GM18951 (cell line): Measurements from ENCODE around the gene APOA1.
"Not testable (repeated sequence)": the region's sequence is repeated elsewhere in the genome, so short reads cannot be mapped to it uniquely, and the experiment has no call there.

ENCODE experiments used
- POLR2A ChIP-seq: IDR thresholded peaks from 4 replicates; pipeline ENCODE4 v1.6.1; 2011; ENCODE audit warnings: mild to moderate bottlenecking; ENCODE audit not compliant: insufficient read length, insufficient read depth; ENCODE audit errors: extremely low read depth
- in situ Hi-C: fragments of 300-500 bp; cut with MboI; formaldehyde crosslinking; loops from one replicate; pipeline ENCODE4 v1.12.0; 2022; ENCODE audit warnings: low sequenced_read_pairs, mixed read lengths, inconsistent platforms; ENCODE audit not compliant: unreplicated experiment

Gene APOA1

DNA sequence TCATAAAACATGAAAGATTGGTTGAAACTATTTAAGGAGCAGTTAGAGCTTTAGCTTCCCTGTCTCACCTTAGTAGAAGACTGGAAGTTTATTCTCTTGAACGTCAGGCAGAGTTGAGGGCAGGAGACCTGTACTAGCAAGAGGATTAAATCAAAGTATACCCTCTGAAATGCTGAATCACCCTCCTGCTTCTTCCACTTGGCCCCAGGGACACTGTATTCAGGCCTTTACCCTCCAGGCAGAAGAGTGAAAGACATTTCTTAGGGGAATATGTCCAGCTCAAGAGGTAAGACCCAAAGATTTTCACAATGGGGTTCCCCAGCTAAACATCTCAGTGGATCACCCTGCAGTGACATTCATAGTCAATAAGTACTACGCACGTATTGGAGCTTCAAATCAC, 26.2 kb downstream of the APOA1 start:
- in situ Hi-C loops, result no loop called here
- no peak for TF ChIP-seq POLR2A

DNA sequence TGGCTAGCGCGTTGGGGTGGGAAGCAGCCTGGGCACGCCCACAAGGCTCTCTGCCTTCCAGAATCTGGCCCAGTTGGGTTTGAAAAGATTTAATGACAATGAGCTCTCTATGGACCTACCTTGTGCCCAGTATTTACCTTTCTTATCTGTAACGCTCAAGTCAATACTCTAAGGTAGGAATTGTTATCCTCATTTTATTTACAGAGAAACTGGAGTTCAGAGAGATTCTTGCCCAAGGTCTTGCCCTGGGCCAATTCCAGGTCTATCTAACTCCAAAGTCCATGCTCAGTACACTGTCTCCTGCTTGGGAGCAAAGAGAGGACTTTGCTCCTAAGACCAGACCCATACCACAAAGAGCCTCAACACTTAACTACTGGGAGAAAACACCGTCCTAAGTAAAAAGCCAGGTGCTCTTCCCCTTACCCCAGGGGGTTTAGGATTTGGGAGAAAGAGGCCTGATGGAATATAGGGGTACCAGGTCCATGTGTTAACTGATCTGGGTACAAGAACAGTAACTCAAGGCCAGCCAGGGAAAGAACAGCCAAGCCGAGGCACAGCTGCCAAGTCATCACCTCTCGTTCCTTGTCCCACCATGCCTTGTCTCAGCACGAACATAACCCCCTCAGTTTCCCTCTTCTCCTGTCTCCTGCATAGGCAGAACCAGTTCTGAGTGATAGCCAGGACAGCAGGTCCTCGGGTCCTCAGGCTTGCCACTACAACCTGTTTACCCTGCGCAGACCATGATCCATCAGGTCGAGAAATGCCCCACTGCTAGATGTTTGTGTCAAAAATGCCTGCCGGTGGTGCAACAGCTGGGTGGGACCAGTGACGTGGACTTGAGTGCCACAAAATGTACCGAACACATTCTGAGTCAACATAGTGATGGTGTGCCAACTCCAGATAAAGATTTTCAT, 28.9 kb downstream of the APOA1 start:
- in situ Hi-C loops, result no loop called here
- no peak for TF ChIP-seq POLR2A

DNA sequence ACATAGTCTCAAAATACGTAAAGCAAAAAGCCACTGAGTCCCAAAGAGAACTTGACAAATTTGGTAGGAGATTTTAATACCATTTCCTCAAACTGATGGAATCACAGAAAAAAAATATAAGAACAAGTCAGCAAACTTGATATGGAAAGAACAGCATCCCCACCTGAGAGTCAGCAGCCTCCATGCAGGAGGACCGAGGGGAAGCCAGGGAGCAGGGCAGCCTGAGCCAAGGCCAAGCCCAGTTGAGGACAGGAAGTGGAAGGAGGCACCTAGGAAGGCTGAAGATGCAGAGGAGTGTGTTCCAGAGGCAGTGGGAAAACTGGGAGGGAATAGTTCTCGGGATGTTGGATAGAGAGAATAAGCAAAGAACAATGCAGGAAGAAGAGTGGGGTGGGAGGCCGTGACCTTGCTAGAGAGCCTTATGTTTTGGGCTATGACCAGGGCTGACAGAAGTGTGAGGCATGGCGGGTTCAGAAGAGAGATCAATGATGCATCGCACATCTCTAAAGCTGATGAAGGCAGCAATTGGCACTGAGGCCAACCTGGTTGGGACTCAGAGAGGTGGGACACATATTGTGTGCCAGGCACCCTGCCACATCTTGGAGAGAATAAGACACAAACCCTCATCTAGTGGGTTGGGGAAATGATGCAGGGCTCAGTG, 29.7 kb downstream of the APOA1 start:
- TF ChIP-seq POLR2A, result no peak

DNA sequence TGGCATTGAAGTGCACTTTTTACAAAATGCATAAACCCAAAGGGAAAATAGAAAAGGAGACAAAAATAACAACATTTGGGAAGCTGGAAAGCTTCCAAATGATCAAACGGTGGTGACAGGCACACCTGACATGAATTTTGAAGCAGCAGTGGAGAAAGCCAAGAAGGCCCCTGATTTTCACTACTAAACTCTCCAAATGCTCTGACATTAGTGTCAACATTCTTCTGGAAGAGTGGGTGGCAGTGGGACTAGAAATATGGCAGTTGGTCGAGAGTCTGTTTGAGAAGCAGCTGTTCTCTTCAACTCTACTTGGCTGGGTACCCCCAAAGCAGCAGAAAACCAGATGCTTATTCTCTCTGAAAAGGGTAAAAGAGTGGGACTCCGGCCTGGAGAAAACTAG, 33.4 kb downstream of the APOA1 start:
- no peak for TF ChIP-seq POLR2A
- in situ Hi-C loops, result no loop called here

More for the DNA sequence above, 29.7 kb downstream of the APOA1 start:
- in situ Hi-C loops, result no loop called here

DNA sequence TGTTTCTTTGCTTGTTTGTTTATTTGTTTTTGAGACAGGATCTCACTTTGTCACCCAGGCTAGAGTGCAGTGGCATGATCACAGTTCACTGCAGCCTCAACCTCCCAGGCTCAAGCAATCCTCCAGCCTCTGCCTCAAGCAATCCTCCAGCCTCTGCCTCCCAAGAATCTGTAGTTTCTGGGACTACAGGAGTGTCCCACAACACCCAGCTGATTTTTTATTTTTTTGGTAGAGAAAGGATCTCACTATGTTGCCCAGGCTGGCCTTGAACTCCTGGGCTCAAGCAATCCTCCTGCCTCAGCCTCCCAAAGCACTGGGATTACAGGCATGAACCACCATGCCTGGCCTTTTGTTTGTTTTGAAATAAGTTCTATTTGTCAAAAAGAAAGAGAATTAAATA, 35.8 kb downstream of the APOA1 start:
- in situ Hi-C loops, result not testable (repeated sequence)

DNA sequence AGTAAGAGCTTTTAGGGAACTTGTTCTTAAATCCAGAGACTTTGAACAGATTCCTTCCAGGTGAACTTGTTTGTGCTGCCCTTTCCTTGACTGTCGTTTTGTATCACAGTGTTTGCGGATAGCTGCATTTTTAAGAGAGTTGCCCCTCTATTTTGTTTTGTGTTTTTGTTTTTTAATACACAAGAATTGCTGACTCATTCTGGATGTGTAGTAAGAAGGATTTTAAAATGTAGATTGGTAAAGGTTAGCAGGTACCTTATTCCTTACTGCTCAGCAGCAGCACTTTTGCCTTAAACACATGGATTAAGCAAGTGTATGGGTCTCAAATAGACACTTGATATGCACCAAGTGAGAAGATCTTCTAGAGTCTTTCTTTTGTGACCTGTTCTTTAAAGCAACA, 36.8 kb downstream of the APOA1 start:
- in situ Hi-C loops, result no loop called here
- no peak for TF ChIP-seq POLR2A

DNA sequence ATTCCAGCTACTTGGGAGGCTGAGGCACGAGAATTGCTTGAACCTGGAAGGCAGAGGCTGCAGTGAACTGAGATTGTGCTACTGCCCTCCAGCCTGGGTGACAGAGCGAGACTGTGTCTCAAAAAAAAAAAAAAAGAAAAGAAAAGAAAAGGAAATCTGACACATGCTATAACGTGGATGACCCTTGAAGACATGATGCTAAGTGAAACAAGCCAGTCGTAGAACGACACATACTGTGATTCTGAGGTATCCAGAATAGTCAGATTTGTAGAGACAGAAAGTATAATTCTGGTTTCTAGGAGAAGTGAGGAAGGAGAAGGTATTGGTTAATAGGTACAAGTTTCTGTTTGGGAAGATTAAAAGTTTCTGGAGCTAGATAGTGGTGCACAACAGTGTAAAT, 39.1 kb downstream of the APOA1 start:
- in situ Hi-C loops, result no loop called here

DNA sequence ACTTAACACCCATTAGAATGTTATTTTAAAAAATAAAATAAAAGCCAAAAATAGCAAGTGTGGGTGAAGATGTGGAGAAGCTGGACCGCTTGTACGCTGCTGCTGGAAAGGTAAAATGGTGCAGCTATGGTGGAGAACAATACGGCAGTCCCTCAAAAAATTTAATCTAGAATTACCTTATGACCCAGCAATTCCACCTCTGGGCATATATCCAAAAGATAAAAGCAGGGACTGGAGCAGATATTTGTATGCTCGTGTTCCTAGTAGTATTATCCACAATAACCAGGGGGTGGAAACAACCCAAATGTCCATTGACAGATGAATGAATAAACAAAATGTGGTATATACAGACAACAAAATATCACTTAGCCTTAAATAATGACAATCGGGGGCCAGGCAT, 39.6 kb downstream of the APOA1 start:
- TF ChIP-seq POLR2A, result no peak
- in situ Hi-C loops, result no loop called here

More for the DNA sequence above, 39.1 kb downstream of the APOA1 start:
- no peak for TF ChIP-seq POLR2A

DNA sequence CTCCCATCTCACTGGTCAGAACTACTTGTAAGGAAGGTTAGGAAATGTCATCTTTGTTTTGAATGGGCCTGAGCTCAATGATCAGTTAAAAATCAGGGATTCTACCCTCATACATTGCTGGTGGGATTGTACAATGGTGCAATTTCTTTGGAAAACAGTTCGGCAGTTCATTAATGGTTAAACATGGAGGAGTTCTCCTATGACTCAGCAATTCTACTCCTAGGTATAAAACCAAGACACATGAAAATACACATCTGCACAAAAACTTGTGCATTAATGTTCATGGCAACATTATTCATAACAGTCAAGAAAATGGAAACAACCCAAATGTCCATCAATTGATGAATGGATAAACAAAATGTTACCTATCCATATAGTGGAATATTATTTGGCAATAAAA, 40.9 kb downstream of the APOA1 start:
- in situ Hi-C loops, result no loop called here
- no peak for TF ChIP-seq POLR2A

DNA sequence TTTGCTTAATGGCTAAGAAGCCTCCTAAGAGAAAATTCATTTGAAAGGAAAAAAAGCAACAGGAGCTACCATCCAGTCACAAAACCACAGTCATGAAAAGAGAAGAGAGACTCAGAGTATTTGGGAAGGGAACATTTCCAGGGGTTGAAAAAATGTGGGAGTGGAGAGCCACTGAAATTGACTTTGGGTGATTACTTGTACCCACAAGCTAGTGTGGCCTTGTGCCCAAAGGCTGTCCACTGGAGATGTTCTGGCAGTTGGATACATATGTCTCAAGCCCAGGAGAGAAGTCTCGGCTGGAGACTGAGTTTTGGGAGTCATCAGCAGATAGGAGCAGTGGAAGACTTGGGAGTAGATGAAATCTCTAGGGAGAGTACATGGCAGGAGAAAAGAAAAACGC, 42.6 kb downstream of the APOA1 start:
- in situ Hi-C loops, result no loop called here
- no peak for TF ChIP-seq POLR2A

DNA sequence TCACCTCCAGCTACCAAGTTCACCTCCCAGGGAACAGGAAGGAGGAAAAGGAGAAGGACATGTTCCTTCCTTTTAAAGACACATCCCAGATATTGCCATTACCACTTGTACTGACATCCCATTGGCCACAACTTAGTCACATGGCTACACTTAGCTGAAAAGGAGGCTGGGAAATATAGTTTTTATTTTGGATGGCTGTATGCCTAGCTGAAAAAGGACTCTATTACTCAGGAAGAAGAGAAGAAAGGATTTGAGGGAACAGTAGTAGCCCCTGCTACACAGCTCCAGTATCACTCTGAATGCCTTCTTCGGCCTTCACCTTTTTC, 43.7 kb downstream of the APOA1 start:
- in situ Hi-C loops, result no loop called here
- no peak for TF ChIP-seq POLR2A

DNA sequence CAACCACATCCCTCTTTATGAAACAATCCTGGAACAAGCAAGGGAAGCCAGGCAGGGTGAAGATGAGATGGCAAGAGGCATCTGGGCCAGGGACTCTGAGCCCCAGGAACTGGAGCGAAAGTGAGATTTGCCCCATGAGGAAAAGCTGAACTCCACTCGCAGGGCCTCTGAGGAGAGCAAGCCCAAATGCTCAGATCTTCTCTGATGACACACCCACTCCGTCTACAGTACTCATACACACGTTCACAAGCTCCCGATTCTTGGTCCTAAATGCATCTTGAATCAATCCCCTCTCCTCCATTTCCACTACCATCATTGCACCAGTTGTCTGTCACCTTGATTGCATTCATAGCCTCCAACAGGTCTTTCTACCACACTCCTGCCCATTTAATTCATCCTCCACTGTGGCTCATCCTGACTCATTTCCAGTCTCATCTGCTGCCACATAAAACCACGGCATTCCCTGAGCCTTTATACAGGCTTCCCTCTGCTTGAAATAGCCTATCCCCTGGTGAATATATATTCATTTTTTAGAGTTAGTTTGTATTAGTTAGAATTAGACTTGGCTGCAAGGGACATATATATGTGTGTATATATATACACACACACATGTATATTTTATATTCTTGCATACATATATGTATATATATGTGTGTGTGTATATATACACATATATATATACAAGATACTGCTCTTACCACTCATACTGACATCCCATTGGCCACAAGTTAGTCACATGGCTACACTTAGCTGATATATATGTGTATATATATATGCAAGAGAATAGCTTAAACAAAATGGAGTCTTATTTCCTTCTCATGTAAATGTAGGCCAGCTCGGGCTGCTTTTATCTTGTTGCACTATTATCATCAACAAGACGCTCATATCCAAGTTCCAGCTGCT, 44.3 kb downstream of the APOA1 start:
- in situ Hi-C loops, result no loop called here
- TF ChIP-seq POLR2A, result no peak

DNA sequence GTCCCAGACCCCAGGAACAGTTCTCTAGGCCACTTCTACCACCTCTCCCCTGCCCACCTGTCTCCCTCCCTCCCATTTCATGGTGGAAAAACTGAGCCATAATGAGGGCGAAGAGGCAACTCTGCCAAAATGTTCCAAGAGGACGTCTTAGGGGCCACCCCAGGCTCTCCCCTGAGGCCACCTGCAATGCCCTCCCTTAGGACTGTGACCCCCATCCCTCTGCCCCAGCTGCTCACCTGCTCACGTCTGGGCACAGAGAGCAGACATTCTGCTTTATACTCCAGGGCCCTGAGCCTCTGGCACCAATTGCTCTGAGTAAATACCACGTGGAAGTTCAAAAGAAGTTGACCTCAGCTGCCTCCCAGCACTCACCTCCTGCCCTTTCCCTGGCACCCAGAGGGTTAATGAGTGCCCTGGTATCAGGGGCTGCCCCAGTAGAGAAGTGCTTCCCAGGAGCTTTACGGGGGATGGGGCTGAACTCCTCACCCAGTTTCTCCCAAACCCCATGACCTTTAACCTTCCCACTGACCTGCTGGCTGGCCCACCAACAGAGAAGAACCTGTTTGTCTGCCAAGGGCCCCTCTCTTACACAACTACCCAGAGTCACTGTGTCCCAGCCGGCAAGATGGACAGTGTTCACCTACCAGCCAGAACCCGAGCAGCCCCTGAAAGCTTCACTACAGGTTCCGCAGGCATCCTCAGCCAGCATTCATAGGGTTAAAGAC, 45.1 kb downstream of the APOA1 start:
- TF ChIP-seq POLR2A, result no peak
- in situ Hi-C loops, result no loop called here
